ENCODE results near the gene OGG1. TPM values are rescaled to one million over a fixed set of nuclear protein-coding genes. Genes with fewer than 3 reads are reported as not detected.

Gene OGG1
- total and polyA plus RNA-seq, 9 of the 15 experiments (the other 6 are each of a cell fraction or from before 2014, with no cell fraction given): 6.6 to 33.0 (median 24.4) TPM

- TF ChIP-seq, protein P1, sequence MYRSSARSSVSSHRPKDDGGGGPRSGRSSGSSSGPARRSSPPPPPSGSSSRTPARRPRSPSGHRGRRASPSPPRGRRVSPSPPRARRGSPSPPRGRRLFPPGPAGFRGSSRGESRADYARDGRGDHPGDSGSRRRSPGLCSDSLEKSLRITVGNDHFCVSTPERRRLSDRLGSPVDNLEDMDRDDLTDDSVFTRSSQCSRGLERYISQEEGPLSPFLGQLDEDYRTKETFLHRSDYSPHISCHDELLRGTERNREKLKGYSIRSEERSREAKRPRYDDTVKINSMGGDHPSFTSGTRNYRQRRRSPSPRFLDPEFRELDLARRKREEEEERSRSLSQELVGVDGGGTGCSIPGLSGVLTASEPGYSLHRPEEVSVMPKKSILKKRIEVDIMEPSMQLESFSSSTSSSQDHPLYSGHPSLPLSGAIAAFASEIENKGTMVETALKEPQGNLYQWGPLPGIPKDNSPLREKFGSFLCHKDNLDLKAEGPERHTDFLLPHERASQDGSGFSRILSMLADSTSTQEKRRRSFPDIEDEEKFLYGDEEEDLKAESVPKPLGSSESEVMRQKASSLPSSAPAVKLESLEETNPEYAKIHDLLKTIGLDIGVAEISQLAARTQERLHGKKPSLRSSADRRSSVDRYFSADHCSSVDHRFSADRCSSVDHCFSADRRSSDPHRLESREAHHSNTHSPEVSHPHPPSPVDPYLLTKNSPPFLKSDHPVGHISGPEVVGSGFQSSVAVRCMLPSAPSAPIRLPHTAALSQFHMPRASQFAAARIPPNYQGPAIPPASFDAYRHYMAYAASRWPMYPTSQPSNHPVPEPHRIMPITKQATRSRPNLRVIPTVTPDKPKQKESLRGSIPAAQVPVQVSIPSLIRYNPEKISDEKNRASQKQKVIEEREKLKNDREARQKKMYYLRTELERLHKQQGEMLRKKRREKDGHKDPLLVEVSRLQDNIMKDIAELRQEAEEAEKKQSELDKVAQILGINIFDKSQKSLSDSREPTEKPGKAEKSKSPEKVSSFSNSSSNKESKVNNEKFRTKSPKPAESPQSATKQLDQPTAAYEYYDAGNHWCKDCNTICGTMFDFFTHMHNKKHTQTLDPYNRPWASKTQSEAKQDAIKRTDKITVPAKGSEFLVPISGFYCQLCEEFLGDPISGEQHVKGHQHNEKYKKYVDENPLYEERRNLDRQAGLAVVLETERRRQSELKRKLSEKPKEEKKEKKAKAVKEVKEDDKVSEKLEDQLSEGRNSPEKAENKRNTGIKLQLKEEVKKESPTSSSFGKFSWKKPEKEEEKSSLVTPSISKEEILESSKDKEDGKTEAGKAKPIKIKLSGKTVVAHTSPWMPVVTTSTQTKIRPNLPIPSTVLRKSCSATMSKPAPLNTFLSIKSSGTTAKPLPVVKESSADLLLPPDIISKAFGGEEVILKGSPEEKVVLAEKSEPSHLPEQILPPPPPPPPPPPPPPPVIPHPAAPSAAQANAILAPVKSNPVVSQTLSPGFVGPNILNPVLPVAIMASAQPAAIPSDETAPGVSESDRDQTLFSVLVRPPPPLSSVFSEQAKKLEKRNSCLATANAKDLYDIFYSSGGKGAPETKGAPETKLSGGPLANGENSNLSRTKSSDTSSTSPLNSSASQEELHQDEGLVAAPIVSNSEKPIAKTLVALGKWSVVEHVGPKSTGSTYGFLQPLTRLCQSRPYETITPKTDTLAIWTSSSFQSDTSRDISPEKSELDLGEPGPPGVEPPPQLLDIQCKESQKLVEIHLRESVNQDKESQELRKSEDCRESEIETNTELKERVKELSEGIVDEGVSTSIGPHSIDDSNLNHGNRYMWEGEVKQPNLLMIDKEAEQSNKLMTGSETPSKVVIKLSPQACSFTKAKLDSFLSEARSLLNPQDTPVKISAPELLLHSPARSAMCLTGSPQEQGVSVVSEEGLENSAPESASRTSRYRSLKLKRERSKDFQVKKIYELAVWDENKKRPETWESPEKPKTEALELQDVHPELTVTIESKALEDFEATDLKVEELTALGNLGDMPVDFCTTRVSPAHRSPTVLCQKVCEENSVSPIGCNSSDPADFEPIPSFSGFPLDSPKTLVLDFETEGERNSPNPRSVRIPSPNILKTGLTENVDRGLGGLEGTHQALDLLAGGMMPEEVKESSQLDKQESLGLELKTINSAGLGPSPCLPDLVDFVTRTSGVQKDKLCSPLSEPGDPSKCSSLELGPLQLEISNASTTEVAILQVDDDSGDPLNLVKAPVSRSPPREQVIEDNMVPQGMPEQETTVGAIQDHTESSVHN (IDR thresholded peaks at IDR 0.05; ENCODE audit: borderline replicate concordance in 1 of 2, low read depth in 1 of 2): no peak
- 0 out of 2 replicates have a peak, but pooled peaks have one; percentile 18 for TF ChIP-seq PRMT5 (CRISPR knock-in tag; IDR thresholded peaks at IDR 0.05)
- peak; percentile 79 for TF ChIP-seq BCOR (IDR thresholded peaks at IDR 0.05)
- no peak for TF ChIP-seq ZNF77 (CRISPR knock-in tag; IDR thresholded peaks at IDR 0.05)
- no peak for TF ChIP-seq ZBTB34 (CRISPR knock-in tag; IDR thresholded peaks at IDR 0.05)
- 0 out of 2 replicates have a peak, but pooled peaks have one; percentile 25 for TF ChIP-seq MTA3 (IDR thresholded peaks at IDR 0.05; ENCODE audit: borderline replicate concordance)
- peak; percentile 93 for TF ChIP-seq NFIC (IDR thresholded peaks at IDR 0.05)
- peak; percentile 90 for TF ChIP-seq SUPT5H (IDR thresholded peaks at IDR 0.05)
- TF ChIP-seq, protein P2, sequence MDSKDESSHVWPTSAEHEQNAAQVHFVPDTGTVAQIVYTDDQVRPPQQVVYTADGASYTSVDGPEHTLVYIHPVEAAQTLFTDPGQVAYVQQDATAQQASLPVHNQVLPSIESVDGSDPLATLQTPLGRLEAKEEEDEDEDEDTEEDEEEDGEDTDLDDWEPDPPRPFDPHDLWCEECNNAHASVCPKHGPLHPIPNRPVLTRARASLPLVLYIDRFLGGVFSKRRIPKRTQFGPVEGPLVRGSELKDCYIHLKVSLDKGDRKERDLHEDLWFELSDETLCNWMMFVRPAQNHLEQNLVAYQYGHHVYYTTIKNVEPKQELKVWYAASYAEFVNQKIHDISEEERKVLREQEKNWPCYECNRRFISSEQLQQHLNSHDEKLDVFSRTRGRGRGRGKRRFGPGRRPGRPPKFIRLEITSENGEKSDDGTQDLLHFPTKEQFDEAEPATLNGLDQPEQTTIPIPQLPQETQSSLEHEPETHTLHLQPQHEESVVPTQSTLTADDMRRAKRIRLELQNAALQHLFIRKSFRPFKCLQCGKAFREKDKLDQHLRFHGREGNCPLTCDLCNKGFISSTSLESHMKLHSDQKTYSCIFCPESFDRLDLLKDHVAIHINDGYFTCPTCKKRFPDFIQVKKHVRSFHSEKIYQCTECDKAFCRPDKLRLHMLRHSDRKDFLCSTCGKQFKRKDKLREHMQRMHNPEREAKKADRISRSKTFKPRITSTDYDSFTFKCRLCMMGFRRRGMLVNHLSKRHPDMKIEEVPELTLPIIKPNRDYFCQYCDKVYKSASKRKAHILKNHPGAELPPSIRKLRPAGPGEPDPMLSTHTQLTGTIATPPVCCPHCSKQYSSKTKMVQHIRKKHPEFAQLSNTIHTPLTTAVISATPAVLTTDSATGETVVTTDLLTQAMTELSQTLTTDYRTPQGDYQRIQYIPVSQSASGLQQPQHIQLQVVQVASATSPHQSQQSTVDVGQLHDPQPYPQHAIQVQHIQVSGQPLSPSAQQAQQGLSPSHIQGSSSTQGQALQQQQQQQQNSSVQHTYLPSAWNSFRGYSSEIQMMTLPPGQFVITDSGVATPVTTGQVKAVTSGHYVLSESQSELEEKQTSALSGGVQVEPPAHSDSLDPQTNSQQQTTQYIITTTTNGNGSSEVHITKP (IDR thresholded peaks at IDR 0.05; ENCODE audit: partially characterized antibody): peak; percentile 62
- peak; percentile 90 for TF ChIP-seq E2F1 (CRISPR knock-in tag; IDR thresholded peaks at IDR 0.05)
- TF ChIP-seq C11orf30 (IDR thresholded peaks at IDR 0.05; ENCODE audit: low read depth): peak; percentile 99
- 0 out of 2 replicates have a peak, but pooled peaks have one; percentile 20 for TF ChIP-seq BHLHE40 (IDR thresholded peaks at IDR 0.05; ENCODE audit: low read length)
Observed at GRCh38 chr3:9731206-9732079, 18.3 kb upstream of the OGG1 start, which contains the start of gene BRPF1 (continued).
